Effector memory CD8-positive, alpha-beta T cell (primary cell): ENCODE results near the gene MAN2A2.
"Not testable (repeated sequence)": the region's sequence is repeated elsewhere in the genome, so short reads cannot be mapped to it uniquely, and the experiment has no call there.

Source experiments
- ATAC-seq: fragments of 150-1000 bp; cut with Tn5 transposase; replicated peaks from 2 replicates; pipeline ENCODE4 v1.10.0; 2021; ENCODE audit warnings: mild to moderate bottlenecking, moderate library complexity
- DNase-seq, 3 experiments: peaks; one replicate each; pipeline ENCODE4 v3.0.0; 2021
- H3K27ac Mint-ChIP-seq, 2 donors: one replicate each; pipeline ENCODE4 v1.8.0; 2022; ENCODE audit warnings: mild to moderate bottlenecking in 2 of 2, mixed read lengths in 2 of 2, moderate library complexity in 2 of 2
- H3K27me3 Mint-ChIP-seq, 2 donors: one replicate each; pipeline ENCODE4 v1.8.0; 2022; ENCODE audit warnings: mixed read lengths in 2 of 2
- H3K36me3 Mint-ChIP-seq: one replicate; pipeline ENCODE4 v1.8.0; 2022; ENCODE audit warnings: mild to moderate bottlenecking, moderate library complexity, mixed read lengths; ENCODE audit not compliant: insufficient read depth
- H3K4me1 Mint-ChIP-seq, 2 donors: one replicate each; pipeline ENCODE4 v1.8.0; 2022; ENCODE audit warnings: low read depth in 2 of 2, mixed read lengths in 2 of 2
- H3K4me3 Mint-ChIP-seq, 2 donors: one replicate each; pipeline ENCODE4 v1.8.0; 2022; ENCODE audit warnings: mild to moderate bottlenecking in 2 of 2, mixed read lengths in 2 of 2, moderate library complexity in 2 of 2
- H3K9me3 Mint-ChIP-seq, 2 donors: one replicate each; pipeline ENCODE4 v1.8.0; 2022; ENCODE audit warnings: mixed read lengths in 2 of 2

Gene MAN2A2

GRCh38 chr15:90916461-90916860, 13.4 kb downstream of the MAN2A2 start:
- peak overlapping the region in 1 of 2 donors; percentile 78 for H3K27ac Mint-ChIP-seq
- ATAC-seq (no peak), DNase-seq (no peak)
- peaks cover 4 to 5% of the 10 kb centered on the region in 2 donors for H3K4me1 Mint-ChIP-seq
- no peaks in the 10 kb centered on the region for H3K27me3 Mint-ChIP-seq
- H3K36me3 Mint-ChIP-seq: peaks cover 57% of the 10 kb centered on the region
- H3K4me3 Mint-ChIP-seq: no peak overlapping the region
- no peaks in the 10 kb centered on the region for H3K9me3 Mint-ChIP-seq

- DNase-seq (no peak), ATAC-seq (no peak)
- Mint-ChIP-seq H3K27me3 (no peaks in the 10 kb centered on the region), H3K36me3 (peaks cover 49% of the 10 kb centered on the region), H3K9me3 (no peaks in the 10 kb centered on the region), H3K4me3 (no peak overlapping the region), H3K4me1 (peaks cover 4 to 5% of the 10 kb centered on the region in 2 donors), H3K27ac (peak overlapping the region in 1 of 2 donors; percentile 59)
Measured at GRCh38 chr15:90917569-90917968, 14.5 kb downstream of the MAN2A2 start.

- Mint-ChIP-seq H3K36me3 (peaks cover 49% of the 10 kb centered on the region), H3K27me3 (no peaks in the 10 kb centered on the region), H3K4me1 (peaks cover 4 to 5% of the 10 kb centered on the region in 2 donors)
Measured at GRCh38 chr15:90918034-90918788, 15.1 kb downstream of the MAN2A2 start.

GRCh38 chr15:90918835-90919234, 15.7 kb downstream of the MAN2A2 start:
- ATAC-seq (no peak), DNase-seq (no peak)
- H3K9me3 Mint-ChIP-seq: no peaks in the 10 kb centered on the region
- H3K27me3 Mint-ChIP-seq: no peaks in the 10 kb centered on the region
- H3K36me3 Mint-ChIP-seq: peaks cover 47% of the 10 kb centered on the region
- no peak overlapping the region for H3K4me3 Mint-ChIP-seq
- H3K4me1 Mint-ChIP-seq: peaks cover 4 to 5% of the 10 kb centered on the region in 2 donors
- H3K27ac Mint-ChIP-seq: peak overlapping the region in 1 of 2 donors; percentile 51

More at GRCh38 chr15:90918034-90918788, 15.1 kb downstream of the MAN2A2 start:
- peak overlapping the region in 1 of 2 donors; percentile 59 for H3K27ac Mint-ChIP-seq
- H3K4me3 Mint-ChIP-seq: no peak overlapping the region
- DNase-seq (no peak), ATAC-seq (no peak)
- H3K9me3 Mint-ChIP-seq: no peaks in the 10 kb centered on the region

- Mint-ChIP-seq H3K9me3 (no peaks in the 10 kb centered on the region), H3K4me1 (peaks cover 0 to 4% of the 10 kb centered on the region in 2 donors), H3K36me3 (peaks cover 24% of the 10 kb centered on the region), H3K27me3 (no peaks in the 10 kb centered on the region), H3K27ac (no peak overlapping the region), H3K4me3 (no peak overlapping the region)
- DNase-seq (no peak), ATAC-seq (no peak)
Measured at GRCh38 chr15:90921887-90922286, 18.8 kb downstream of the MAN2A2 start.

- ATAC-seq, H3K9me3 Mint-ChIP-seq, H3K4me3 Mint-ChIP-seq, H3K27me3 Mint-ChIP-seq, H3K4me1 Mint-ChIP-seq, DNase-seq, H3K27ac Mint-ChIP-seq: not testable (repeated sequence)
- H3K36me3 Mint-ChIP-seq: peaks cover 15% of the 10 kb centered on the region
Measured at GRCh38 chr15:90922712-90923322, 19.7 kb downstream of the MAN2A2 start.

GRCh38 chr15:90924375-90924774, 21.3 kb downstream of the MAN2A2 start:
- DNase-seq (no peak), ATAC-seq (no peak)
- H3K4me3 Mint-ChIP-seq: no peak overlapping the region
- peaks cover 7% of the 10 kb centered on the region for H3K36me3 Mint-ChIP-seq
- no peak overlapping the region for H3K27ac Mint-ChIP-seq
- H3K9me3 Mint-ChIP-seq: no peaks in the 10 kb centered on the region
- no peaks in the 10 kb centered on the region for H3K27me3 Mint-ChIP-seq
- no peaks in the 10 kb centered on the region for H3K4me1 Mint-ChIP-seq

- Mint-ChIP-seq H3K4me1 (peaks cover 16 to 21% of the 10 kb centered on the region in 2 donors), H3K36me3 (peaks cover 11% of the 10 kb centered on the region)
- not testable (repeated sequence) for H3K4me3 Mint-ChIP-seq, ATAC-seq, H3K27me3 Mint-ChIP-seq, DNase-seq, H3K27ac Mint-ChIP-seq, H3K9me3 Mint-ChIP-seq
Measured at GRCh38 chr15:90926766-90927165, 23.7 kb downstream of the MAN2A2 start.

GRCh38 chr15:90928106-90928505, 25.0 kb downstream of the MAN2A2 start:
- not testable (repeated sequence) for H3K9me3 Mint-ChIP-seq, ATAC-seq, H3K27me3 Mint-ChIP-seq, H3K27ac Mint-ChIP-seq, DNase-seq
- Mint-ChIP-seq H3K4me3 (peak overlapping the region; percentile 1 to 46), H3K36me3 (peaks cover 13% of the 10 kb centered on the region), H3K4me1 (peaks cover 21 to 27% of the 10 kb centered on the region in 2 donors)

- ATAC-seq: no peak
- Mint-ChIP-seq H3K36me3 (peaks cover 16% of the 10 kb centered on the region), H3K27me3 (no peaks in the 10 kb centered on the region), H3K4me1 (peaks cover 26 to 34% of the 10 kb centered on the region in 2 donors), H3K4me3 (peak overlapping the region; percentile 97 to 98), H3K9me3 (no peaks in the 10 kb centered on the region), H3K27ac (peak overlapping the region; percentile 94 to 96)
- no peak for DNase-seq
Measured at GRCh38 chr15:90929246-90930019, 26.3 kb downstream of the MAN2A2 start.

GRCh38 chr15:90930861-90931574, 27.9 kb downstream of the MAN2A2 start:
- Mint-ChIP-seq H3K27me3 (no peaks in the 10 kb centered on the region), H3K4me1 (peaks cover 33 to 43% of the 10 kb centered on the region in 2 donors), H3K4me3 (peak overlapping the region; percentile 97 to 98), H3K27ac (peak overlapping the region; percentile 95 to 97), H3K9me3 (no peaks in the 10 kb centered on the region), H3K36me3 (peaks cover 19% of the 10 kb centered on the region)
- DNase-seq (no peak), ATAC-seq (no peak)

- ATAC-seq (no peak), DNase-seq (no peak)
- Mint-ChIP-seq H3K27ac (peak overlapping the region; percentile 95 to 97), H3K4me3 (peak overlapping the region; percentile 97 to 98), H3K36me3 (peaks cover 19% of the 10 kb centered on the region), H3K9me3 (no peaks in the 10 kb centered on the region), H3K4me1 (peaks cover 38 to 48% of the 10 kb centered on the region in 2 donors), H3K27me3 (no peaks in the 10 kb centered on the region)
Measured at GRCh38 chr15:90931575-90931827, 28.4 kb downstream of the MAN2A2 start.
